Measurements from ENCODE around the gene FBXW12. TPM values are rescaled to one million over a fixed set of nuclear protein-coding genes. Genes with fewer than 3 reads are reported as not detected.

Gene FBXW12
- polyA plus RNA-seq, 3 donors: 0.50 to 0.77 (median 0.65) TPM

GRCh38 chr3:48428572-48429316, 56.7 kb downstream of the FBXW12 start:
- peak in 4 of 11 donors; percentile 31 to 75 (median 62) for DNase-seq (ENCODE audit: extremely low read depth in 1 of 11, low read depth in 9 of 11, low spot score in 4 of 11)

- peak in 4 of 11 donors; percentile 22 to 54 (median 41) for DNase-seq (ENCODE audit: extremely low read depth in 1 of 11, low read depth in 9 of 11, low spot score in 4 of 11)
Observed at GRCh38 chr3:48429317-48429959, 57.4 kb downstream of the FBXW12 start.

- DNase-seq (ENCODE audit: extremely low read depth in 1 of 11, low read depth in 9 of 11, low spot score in 4 of 11): peak in 8 of 11 donors; percentile 69 to 93 (median 86)
Observed at GRCh38 chr3:48429960-48430707, 58.1 kb downstream of the FBXW12 start, which contains the start of gene PLXNB1. Gene PLXNB1, minus strand, starts transcription at chr3:48430086. Its CDS starts 5,475 bp downstream, at chr3:48424611.

GRCh38 chr3:48430708-48431101, 58.7 kb downstream of the FBXW12 start:
- DNase-seq (ENCODE audit: extremely low read depth in 1 of 11, low read depth in 9 of 11, low spot score in 4 of 11): no peak

- no peak for DNase-seq (ENCODE audit: extremely low read depth in 1 of 11, low read depth in 9 of 11, low spot score in 4 of 11)
Observed at GRCh38 chr3:48431224-48432029, 59.4 kb downstream of the FBXW12 start.

GRCh38 chr3:48432411-48433371, 60.7 kb downstream of the FBXW12 start:
- DNase-seq (ENCODE audit: extremely low read depth in 1 of 11, low read depth in 9 of 11, low spot score in 4 of 11): no peak

- DNase-seq (ENCODE audit: extremely low read depth in 1 of 11, low read depth in 9 of 11, low spot score in 4 of 11): peak in 2 of 11 donors; percentile 24 to 72
Observed at GRCh38 chr3:48433472-48434118, 61.6 kb downstream of the FBXW12 start.

GRCh38 chr3:48434591-48435222, 62.7 kb downstream of the FBXW12 start:
- DNase-seq (ENCODE audit: extremely low read depth in 1 of 11, low read depth in 9 of 11, low spot score in 4 of 11): no peak

GRCh38 chr3:48435223-48435595, 63.2 kb downstream of the FBXW12 start:
- no peak for DNase-seq (ENCODE audit: extremely low read depth in 1 of 11, low read depth in 9 of 11, low spot score in 4 of 11)

GRCh38 chr3:48435774-48436476, 63.9 kb downstream of the FBXW12 start:
- peak in 10 of 11 donors; percentile 61 to 86 (median 81) for DNase-seq (ENCODE audit: extremely low read depth in 1 of 11, low read depth in 9 of 11, low spot score in 4 of 11)

- DNase-seq (ENCODE audit: extremely low read depth in 1 of 11, low read depth in 9 of 11, low spot score in 4 of 11): no peak
Observed at GRCh38 chr3:48436477-48436787, 64.4 kb downstream of the FBXW12 start.

- no peak for DNase-seq (ENCODE audit: extremely low read depth in 1 of 11, low read depth in 9 of 11, low spot score in 4 of 11)
Observed at GRCh38 chr3:48436855-48437254, 64.8 kb downstream of the FBXW12 start.

GRCh38 chr3:48437812-48438211, 65.8 kb downstream of the FBXW12 start:
- no peak for DNase-seq (ENCODE audit: extremely low read depth in 1 of 11, low read depth in 9 of 11, low spot score in 4 of 11)

GRCh38 chr3:48439820-48440589, 68.0 kb downstream of the FBXW12 start, which contains the start of the genes CCDC51 and TMA7:
Gene CCDC51, minus strand, starts transcription at chr3:48440119. Its CDS starts 4,991 bp downstream, at chr3:48435128.
Gene TMA7, plus strand, starts transcription at chr3:48440257. Its CDS starts 40 bp downstream, at chr3:48440297.
- peak; percentile 89 to 97 (median 94) for DNase-seq (ENCODE audit: extremely low read depth in 1 of 11, low read depth in 9 of 11, low spot score in 4 of 11)

GRCh38 chr3:48440590-48440958, 68.6 kb downstream of the FBXW12 start:
- DNase-seq (ENCODE audit: extremely low read depth in 1 of 11, low read depth in 9 of 11, low spot score in 4 of 11): no peak

- no peak for DNase-seq (ENCODE audit: extremely low read depth in 1 of 11, low read depth in 9 of 11, low spot score in 4 of 11)
Observed at GRCh38 chr3:48441940-48442339, 69.9 kb downstream of the FBXW12 start.

Data from renal cortex interstitium (tissue), 11 donors.